DOHH2 (cell line): ENCODE data around the gene TEPSIN.

Experiments
- H3F3A ChIP-seq: fragments of 200-600 bp; sonication (generic), shearing (Covaris generic); 2 replicates; pipeline ENCODE4 v1.6.0; 2016; ENCODE audit warnings: antibody characterized with exemption, mild to moderate bottlenecking; ENCODE audit not compliant: control insufficient read depth, insufficient read depth
- H3K27ac ChIP-seq: fragments of 200-600 bp; sonication (generic); 2 replicates; pipeline ENCODE4 v1.5.1; 2014; ENCODE audit warnings: low read depth, mild to moderate bottlenecking, low read length, moderate library complexity
- H3K27me3 ChIP-seq: fragments of 200-600 bp; sonication (generic); 2 replicates; pipeline ENCODE4 v1.6.1; 2014; ENCODE audit warnings: mild to moderate bottlenecking, low read length, mixed read lengths; ENCODE audit not compliant: control insufficient read depth
- H3K36me3 ChIP-seq: fragments of 200-600 bp; sonication (generic); 2 replicates; pipeline ENCODE4 v1.6.1; 2014; ENCODE audit warnings: mild to moderate bottlenecking, low read length, moderate library complexity, mixed read lengths; ENCODE audit not compliant: control insufficient read depth
- H3K4me1 ChIP-seq: fragments of 200-600 bp; sonication (generic); 2 replicates; pipeline ENCODE4 v1.6.1; 2014; ENCODE audit warnings: mild to moderate bottlenecking, low read length, mixed read lengths; ENCODE audit not compliant: control insufficient read depth
- H3K4me2 ChIP-seq: fragments of 200-600 bp; sonication (generic); 2 replicates; pipeline ENCODE4 v1.6.0; 2014; ENCODE audit warnings: mild to moderate bottlenecking, low read length, moderate library complexity
- H3K4me3 ChIP-seq: fragments of 200-600 bp; sonication (generic); 2 replicates; pipeline ENCODE4 v1.5.1; 2014; ENCODE audit warnings: mild to moderate bottlenecking, low read length, mixed read lengths
- H3K79me2 ChIP-seq: fragments of 200-600 bp; sonication (generic); 2 replicates; pipeline ENCODE4 v1.6.1; 2014; ENCODE audit warnings: mild to moderate bottlenecking, low read length, mixed read lengths; ENCODE audit not compliant: control insufficient read depth
- H3K9me2 ChIP-seq: fragments of 200-600 bp; sonication (generic); replicated peaks from 2 replicates; pipeline ENCODE4 v1.6.1; 2014; ENCODE audit warnings: mild to moderate bottlenecking, low read length, mixed read lengths; ENCODE audit not compliant: control insufficient read depth
- H3K9me3 ChIP-seq: fragments of 200-600 bp; sonication (generic); 2 replicates; pipeline ENCODE4 v1.6.1; 2014; ENCODE audit warnings: antibody characterized with exemption, low read length, mixed read lengths; ENCODE audit not compliant: control insufficient read depth, insufficient read depth
- H4K20me1 ChIP-seq: fragments of 200-600 bp; sonication (generic); 2 replicates; pipeline ENCODE4 v1.6.0; 2014; ENCODE audit warnings: low read depth, mild to moderate bottlenecking, antibody characterized with exemption, low read length, moderate library complexity; ENCODE audit not compliant: control insufficient read depth, insufficient read depth
- CTCF ChIP-seq: fragments of 200-600 bp; sonication (generic); IDR thresholded peaks from one replicate; pipeline ENCODE4 v1.5.1; 2014; ENCODE audit warnings: antibody characterized with exemption, mild to moderate bottlenecking, low read depth, low read length; ENCODE audit not compliant: poor library complexity, severe bottlenecking
- EZH2phosphoT487 ChIP-seq: fragments of 200-600 bp; sonication (generic); IDR thresholded peaks from 2 replicates; pipeline ENCODE4 v1.6.1; 2017; ENCODE audit warnings: borderline replicate concordance, mild to moderate bottlenecking, antibody characterized with exemption, low read length, moderate library complexity, mixed read lengths

The TEPSIN gene

GRCh38 chr17:81261096-81261495 is 22.2 kb upstream of the TEPSIN start:
- TF ChIP-seq CTCF: no peak
- TF ChIP-seq EZH2phosphoT487: no peak
- H3K27ac ChIP-seq: no peak overlapping the region
- peaks cover 24% of the 10 kb centered on the region; the same call in 1 of the 2 replicates for H3K36me3 ChIP-seq

GRCh38 chr17:81260641-81261040 is 21.8 kb upstream of the TEPSIN start:
- H4K20me1 ChIP-seq: no peaks in the 10 kb centered on the region
- no peak overlapping the region for H3K4me3 ChIP-seq
- no peaks in the 10 kb centered on the region for H3K9me3 ChIP-seq
- H3K27me3 ChIP-seq: no peaks in the 10 kb centered on the region
- H3K27ac ChIP-seq: no peak overlapping the region
- H3K9me2 ChIP-seq: no peaks in the 10 kb centered on the region
- no peak overlapping the region for H3K4me2 ChIP-seq
- TF ChIP-seq EZH2phosphoT487: no peak
- no peak for TF ChIP-seq CTCF
- peaks cover 24% of the 10 kb centered on the region; the same call in 1 of the 2 replicates for H3K36me3 ChIP-seq
- no peaks in the 10 kb centered on the region for H3F3A ChIP-seq
- H3K4me1 ChIP-seq: peaks cover 12% of the 10 kb centered on the region
- H3K79me2 ChIP-seq: no peaks in the 10 kb centered on the region

More at GRCh38 chr17:81261096-81261495, 22.2 kb upstream of the TEPSIN start:
- H3K9me3 ChIP-seq: no peaks in the 10 kb centered on the region
- no peaks in the 10 kb centered on the region for H4K20me1 ChIP-seq
- H3K4me2 ChIP-seq: no peak overlapping the region
- H3K79me2 ChIP-seq: no peaks in the 10 kb centered on the region
- peaks cover 12% of the 10 kb centered on the region for H3K4me1 ChIP-seq
- no peaks in the 10 kb centered on the region for H3K27me3 ChIP-seq
- H3K4me3 ChIP-seq: no peak overlapping the region
- H3F3A ChIP-seq: no peaks in the 10 kb centered on the region
- no peaks in the 10 kb centered on the region for H3K9me2 ChIP-seq

GRCh38 chr17:81260171-81260570 is 21.3 kb upstream of the TEPSIN start:
- H3K27me3 ChIP-seq: no peaks in the 10 kb centered on the region
- H3K9me3 ChIP-seq: no peaks in the 10 kb centered on the region
- no peak for TF ChIP-seq EZH2phosphoT487
- no peak for TF ChIP-seq CTCF
- H3F3A ChIP-seq: no peaks in the 10 kb centered on the region
- H3K79me2 ChIP-seq: no peaks in the 10 kb centered on the region
- peaks cover 12% of the 10 kb centered on the region for H3K4me1 ChIP-seq
- H3K4me2 ChIP-seq: no peak overlapping the region
- H3K36me3 ChIP-seq: peaks cover 24% of the 10 kb centered on the region; the same call in 1 of the 2 replicates
- no peaks in the 10 kb centered on the region for H4K20me1 ChIP-seq
- no peak overlapping the region for H3K4me3 ChIP-seq
- H3K27ac ChIP-seq: no peak overlapping the region
- H3K9me2 ChIP-seq: no peaks in the 10 kb centered on the region
